Gastroesophageal sphincter (tissue), 4 donors: Measurements from ENCODE around the gene MRPL49. TPM values are rescaled to one million over a fixed set of nuclear protein-coding genes. Genes with fewer than 3 reads are reported as not detected.

Experiments used
- ATAC-seq: fragments of 150-250 bp; one replicate; pipeline ENCODE4 v1.9.1; 2016; ENCODE audit warnings: mild to moderate bottlenecking, moderate library complexity
- H3K27ac ChIP-seq, 4 donors: fragments of 200-600 bp; sonication (generic) in 3 of 4; 1 replicate in 3 of 4; 2 replicates in 1 of 4; pipeline ENCODE4 v1.5.1; 2016 to 2019
- H3K27me3 ChIP-seq: fragments of 200-600 bp; sonication (generic); one replicate; pipeline ENCODE4 v1.5.1; 2019
- H3K36me3 ChIP-seq, 2 donors: fragments of 200-600 bp; sonication (generic); one replicate each; pipeline ENCODE4 v1.5.1; 2019; ENCODE audit warnings: control low read depth in 1 of 2
- H3K4me1 ChIP-seq, 3 donors: fragments of 200-600 bp; sonication (generic); 1 replicate in 2 of 3; 2 replicates in 1 of 3; pipeline ENCODE4 v1.5.1; 2016 to 2019; ENCODE audit warnings: control low read depth in 2 of 3
- H3K4me3 ChIP-seq, 2 donors: fragments of 200-600 bp; sonication (generic); one replicate each; pipeline ENCODE4 v1.5.1; 2019; ENCODE audit warnings: mild to moderate bottlenecking in 1 of 2, moderate library complexity in 1 of 2
- H3K9me3 ChIP-seq, 3 donors: fragments of 200-600 bp; sonication (generic); one replicate each; pipeline ENCODE4 v1.5.1; 2017 to 2019; ENCODE audit warnings: control low read depth in 2 of 3
- EP300 ChIP-seq: sonication (generic); formaldehyde crosslinking; IDR thresholded peaks from one replicate; pipeline ENCODE4 v1.6.1; 2017; ENCODE audit warnings: antibody characterized with exemption, mild to moderate bottlenecking
- POLR2A ChIP-seq, 2 donors: fragments of 450-650 bp; IDR thresholded peaks; one replicate each; pipeline ENCODE4 v1.6.1; 2017; ENCODE audit warnings: antibody characterized with exemption in 2 of 2, mild to moderate bottlenecking in 2 of 2, moderate library complexity in 1 of 2
- POLR2AphosphoS5 ChIP-seq: sonication (generic); formaldehyde crosslinking; IDR thresholded peaks from one replicate; pipeline ENCODE4 v1.6.1; 2017; ENCODE audit warnings: antibody characterized with exemption
- WGBS, 2 donors: methylation state at CpG; one replicate each; pipeline ENCODE4 v1.1.5; 2018; ENCODE audit warnings: low coverage in 1 of 2; 5-methylcytosine and 5-hydroxymethylcytosine counted together
- total RNA-seq, 4 donors: library from RNA; depleted of rRNA; stranded (reverse); fragments of >200 nt; gene quantifications; one replicate each; pipeline ENCODE4 v1.1.0, GENCODE V29; 2016
- TF ChIP-seq, protein P1 (sequence below), 4 experiments: fragments of 200-600 bp in 2 of 4; fragments of 450-650 bp in 2 of 4; sonication (generic) in 1 of 4; IDR thresholded peaks; one replicate each; pipeline ENCODE4 v1.5.1; 2017 to 2019; ENCODE audit warnings: antibody characterized with exemption in 4 of 4, mild to moderate bottlenecking in 2 of 4, moderate library complexity in 2 of 4

The MRPL49 gene
- total RNA-seq, 4 donors from 2014 or later: 83.9 to 114 (median 94.1) TPM

DNA sequence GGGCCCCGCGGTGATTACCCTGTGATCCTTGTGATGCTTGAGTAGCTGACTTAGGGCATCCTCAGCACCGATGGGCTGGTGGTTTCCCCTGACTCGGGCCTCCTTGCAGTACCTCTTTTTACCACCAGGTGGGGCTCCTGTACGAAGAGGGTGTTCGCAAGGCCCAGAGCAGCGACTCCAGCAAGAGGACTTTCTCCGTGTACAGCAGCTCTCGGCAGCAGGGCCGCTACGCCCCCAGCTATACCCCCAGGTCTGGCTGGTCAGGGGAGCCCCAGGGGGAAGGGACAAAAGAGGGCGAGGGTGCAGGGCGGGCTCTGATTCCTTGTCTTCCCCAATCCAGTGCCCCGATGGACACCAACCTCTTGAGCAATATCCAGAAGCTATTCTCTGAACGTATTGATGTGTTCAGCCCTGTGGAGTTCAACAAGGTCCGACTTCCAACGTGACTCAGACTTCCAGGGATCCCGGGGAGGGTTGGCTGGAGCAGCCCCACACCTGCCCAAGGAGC is 11.7 kb upstream of the MRPL49 start:
- WGBS, 2 donors: 0 to 21% methylated on average over 3 to 6 of the region's 18 CpGs
- H3K9me3 ChIP-seq: no peaks in the 10 kb centered on the region
- peaks cover 0 to 52% of the 10 kb centered on the region in 2 donors for H3K36me3 ChIP-seq
- TF ChIP-seq POLR2A (IDR thresholded peaks at IDR 0.05): no peak
- TF ChIP-seq, protein P1, sequence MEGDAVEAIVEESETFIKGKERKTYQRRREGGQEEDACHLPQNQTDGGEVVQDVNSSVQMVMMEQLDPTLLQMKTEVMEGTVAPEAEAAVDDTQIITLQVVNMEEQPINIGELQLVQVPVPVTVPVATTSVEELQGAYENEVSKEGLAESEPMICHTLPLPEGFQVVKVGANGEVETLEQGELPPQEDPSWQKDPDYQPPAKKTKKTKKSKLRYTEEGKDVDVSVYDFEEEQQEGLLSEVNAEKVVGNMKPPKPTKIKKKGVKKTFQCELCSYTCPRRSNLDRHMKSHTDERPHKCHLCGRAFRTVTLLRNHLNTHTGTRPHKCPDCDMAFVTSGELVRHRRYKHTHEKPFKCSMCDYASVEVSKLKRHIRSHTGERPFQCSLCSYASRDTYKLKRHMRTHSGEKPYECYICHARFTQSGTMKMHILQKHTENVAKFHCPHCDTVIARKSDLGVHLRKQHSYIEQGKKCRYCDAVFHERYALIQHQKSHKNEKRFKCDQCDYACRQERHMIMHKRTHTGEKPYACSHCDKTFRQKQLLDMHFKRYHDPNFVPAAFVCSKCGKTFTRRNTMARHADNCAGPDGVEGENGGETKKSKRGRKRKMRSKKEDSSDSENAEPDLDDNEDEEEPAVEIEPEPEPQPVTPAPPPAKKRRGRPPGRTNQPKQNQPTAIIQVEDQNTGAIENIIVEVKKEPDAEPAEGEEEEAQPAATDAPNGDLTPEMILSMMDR (IDR thresholded peaks at IDR 0.05): peak; percentile 98 to 100 (median 99)
- peak; percentile 30 for ATAC-seq
- peak overlapping the region in 3 of 4 donors; percentile 75 to 84 (median 81) for H3K27ac ChIP-seq
- H3K4me1 ChIP-seq: peaks cover 4 to 47% (median 20%) of the 10 kb centered on the region in 3 donors
- H3K4me3 ChIP-seq: no peak overlapping the region
- H3K27me3 ChIP-seq: no peaks in the 10 kb centered on the region

DNA sequence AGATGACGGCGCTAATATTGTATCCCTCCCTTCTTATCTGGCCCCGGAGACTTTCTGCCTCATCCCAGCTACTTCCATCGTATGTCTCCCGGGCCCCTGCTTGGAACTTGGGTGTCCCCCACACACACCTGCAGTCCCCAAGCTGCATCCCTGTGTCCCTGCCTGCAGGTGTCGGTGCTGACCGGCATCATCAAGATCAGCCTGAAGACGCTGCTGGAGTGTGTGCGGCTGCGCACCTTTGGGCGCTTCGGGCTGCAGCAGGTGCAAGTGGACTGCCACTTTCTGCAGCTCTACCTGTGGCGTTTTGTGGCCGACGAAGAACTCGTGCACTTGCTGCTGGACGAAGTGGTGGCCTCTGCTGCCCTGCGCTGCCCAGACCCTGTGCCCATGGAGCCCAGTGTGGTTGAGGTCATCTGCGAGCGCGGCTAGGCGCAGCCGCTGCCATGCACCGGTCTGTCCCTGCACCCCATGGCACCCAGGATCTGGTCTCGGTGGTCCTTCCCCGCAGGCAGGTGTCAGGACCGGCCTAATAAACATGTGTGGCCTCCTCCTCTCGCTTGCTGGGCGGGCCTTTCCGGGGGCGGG is 10.9 kb upstream of the MRPL49 start:
- peak overlapping the region in 3 of 4 donors; percentile 75 to 84 (median 81) for H3K27ac ChIP-seq
- 65% methylated on average over 6 of the region's 31 CpGs; no CpG with 5 or more reads in 1 of the 2 donors for WGBS, 2 donors
- no peaks in the 10 kb centered on the region for H3K27me3 ChIP-seq
- no peaks in the 10 kb centered on the region for H3K9me3 ChIP-seq
- H3K36me3 ChIP-seq: peaks cover 0 to 52% of the 10 kb centered on the region in 2 donors
- H3K4me3 ChIP-seq: peak overlapping the region in 1 of 2 donors; percentile 56
- peaks cover 4 to 56% (median 25%) of the 10 kb centered on the region in 3 donors for H3K4me1 ChIP-seq
- TF ChIP-seq, protein P1 (IDR thresholded peaks at IDR 0.05): peak in 1 of 4 experiments; percentile 6
- TF ChIP-seq POLR2AphosphoS5: no peak
- no peak for TF ChIP-seq EP300
- no peak for TF ChIP-seq POLR2A (IDR thresholded peaks at IDR 0.05)
- no peak for ATAC-seq

GRCh38 chr11:65111744-65112545 is 10.2 kb upstream of the MRPL49 start, which contains the start of gene TM7SF2:
TM7SF2 (plus strand) TSS chr11:65111872; CDS start chr11:65112016, 144 bp downstream.
- Histone ChIP-seq H3K9me3 (no peaks in the 10 kb centered on the region), H3K27me3 (no peaks in the 10 kb centered on the region), H3K4me1 (peaks cover 7 to 63% (median 31%) of the 10 kb centered on the region in 3 donors), H3K27ac (peak within 1 kb of the TSS; percentile 44 to 84 (median 78)), H3K36me3 (peaks cover 0 to 53% of the 10 kb centered on the region in 2 donors), H3K4me3 (peak within 1 kb of the TSS; percentile 36 to 56)
- TF ChIP-seq POLR2A (IDR thresholded peaks at IDR 0.05) (peak; percentile 39 to 61), EP300 (no peak), POLR2AphosphoS5 (peak; percentile 71)
- TF ChIP-seq, protein P1 (IDR thresholded peaks at IDR 0.05): peak in 2 of 4 experiments; percentile 1 to 4
- 0% methylated on average over 6 to 18 of the region's 64 CpGs for WGBS, 2 donors
- peak; percentile 93 for ATAC-seq

GRCh38 chr11:65112546-65113360 is 9.4 kb upstream of the MRPL49 start:
- H3K4me1 ChIP-seq: peaks cover 7 to 66% (median 31%) of the 10 kb centered on the region in 3 donors
- TF ChIP-seq POLR2A (IDR thresholded peaks at IDR 0.05): no peak
- TF ChIP-seq POLR2AphosphoS5: peak; percentile 36
- TF ChIP-seq, protein P1 (IDR thresholded peaks at IDR 0.05): peak in 3 of 4 experiments; percentile 89 to 94 (median 93)
- no peaks in the 10 kb centered on the region for H3K9me3 ChIP-seq
- peak; percentile 56 for ATAC-seq
- H3K27ac ChIP-seq: peak overlapping the region in 3 of 4 donors; percentile 75 to 84 (median 81)
- H3K4me3 ChIP-seq: peak overlapping the region; percentile 36 to 56
- no peaks in the 10 kb centered on the region for H3K27me3 ChIP-seq
- peaks cover 0 to 45% of the 10 kb centered on the region in 2 donors for H3K36me3 ChIP-seq
- WGBS, 2 donors: no CpG with 5 or more reads among the region's 57 CpGs
